Panc1 (cell line): ENCODE data around the gene GTF2I. TPM values are rescaled to one million over a fixed set of nuclear protein-coding genes. Genes with fewer than 3 reads are reported as not detected.
A peak's percentile ranks its signal among the peaks of the same experiment; 100 is the strongest.

Experiments
- ATAC-seq: fragments of 200-7000 bp; cut with Tn5 transposase; 2 replicates; pipeline ENCODE4 v1.9.1; 2020; ENCODE audit warnings: mild to moderate bottlenecking, moderate library complexity
- BruUV-seq: library from RNA; stranded (reverse); fragments of 400-500 nt; replicated peaks from 2 replicates; lab custom pipeline; 2021; lab: Mats Ljungman, UMichigan
- CTCF ChIA-PET: fragments of 300-600 bp; sonication (Branson Sonifier 250); formaldehyde crosslinking; loops from one replicate; lab custom pipeline; 2022; ENCODE audit warnings: antibody characterized with exemption; lab: Charles Lee
- POLR2A ChIA-PET: fragments of 300-600 bp; sonication (Branson Sonifier 250); formaldehyde crosslinking; loops from one replicate; lab custom pipeline; 2022; ENCODE audit warnings: antibody characterized with exemption; lab: Charles Lee
- DNase-seq: peaks from one replicate; pipeline ENCODE4 v3.0.0-alpha.2; 2010; ENCODE audit warnings: low read depth, low spot score
- H3K27ac ChIP-seq: 2 replicates; pipeline ENCODE4 v1.5.1; 2011; ENCODE audit warnings: mild to moderate bottlenecking, low read length, inconsistent platforms
- H3K27me3 ChIP-seq: fragments of 200-500 bp; sonication (Bioruptor generic); 2 replicates; pipeline ENCODE4 v1.6.0; 2014; ENCODE audit warnings: low read length, inconsistent platforms; ENCODE audit not compliant: control insufficient read depth, insufficient read depth
- H3K36me3 ChIP-seq: fragments of 200-500 bp; sonication (Bioruptor generic); 2 replicates; pipeline ENCODE4 v1.5.1; 2014; ENCODE audit warnings: inconsistent platforms, mild to moderate bottlenecking, low read length, moderate library complexity; ENCODE audit not compliant: control insufficient read depth, insufficient read depth
- H3K4me1 ChIP-seq: 2 replicates; pipeline ENCODE4 v1.5.1; 2011; ENCODE audit warnings: inconsistent platforms, mild to moderate bottlenecking, low read length, moderate library complexity; ENCODE audit not compliant: control insufficient read depth, insufficient read depth
- H3K4me3 ChIP-seq, 2 experiments: 2 replicates each; pipeline ENCODE4 v1.5.1; 2011 to 2012; ENCODE audit warnings: low read depth in 2 of 2, low read length in 2 of 2, mild to moderate bottlenecking in 2 of 2, inconsistent platforms in 1 of 2, moderate library complexity in 1 of 2
- H3K9me3 ChIP-seq: fragments of 200-500 bp; sonication (Bioruptor generic); 2 replicates; pipeline ENCODE4 v1.5.1; 2014; ENCODE audit warnings: low read depth, mild to moderate bottlenecking, inconsistent platforms, low read length, moderate library complexity; ENCODE audit not compliant: control insufficient read depth, insufficient read depth
- POLR2AphosphoS5 ChIP-seq: IDR thresholded peaks from 2 replicates; pipeline ENCODE4 v1.6.1; 2012; ENCODE audit warnings: mild to moderate bottlenecking, low read depth, low read length, moderate library complexity
- SIN3A ChIP-seq: IDR thresholded peaks from 2 replicates; pipeline ENCODE4 v1.6.1; 2012; ENCODE audit warnings: low read depth, mild to moderate bottlenecking, low read length, moderate library complexity, borderline replicate concordance; ENCODE audit not compliant: insufficient read depth
- TCF7L2 ChIP-seq: IDR thresholded peaks from 2 replicates; pipeline ENCODE4 v1.6.1; 2011; ENCODE audit warnings: mild to moderate bottlenecking, low read depth, low read length, inconsistent platforms
- in situ Hi-C: cut with HindIII; loops from 2 replicates; pipeline ENCODE4 v1.10.0; 2016; ENCODE audit warnings: low sequenced_read_pairs, low pct_unique_long_range_greater_than_20kb
- intact Hi-C: fragments of 100-400 bp; cut with micrococcal nuclease; formaldehyde crosslinking; loops from one replicate; pipeline ENCODE4 v1.10.0; 2022; ENCODE audit not compliant: unreplicated experiment
- total RNA-seq: library from RNA; stranded (reverse); gene quantifications from one replicate; pipeline ENCODE4 v1.2.1, GENCODE V29; 2021; ENCODE audit not compliant: unreplicated experiment
- TF ChIP-seq, protein P1 (sequence below): fragments of 450-650 bp; IDR thresholded peaks from 2 replicates; pipeline ENCODE4 v1.5.1; 2017; ENCODE audit warnings: mild to moderate bottlenecking
- TF ChIP-seq, protein P2 (sequence below), 2 experiments: IDR thresholded peaks; 2 replicates each; pipeline ENCODE4 v1.6.1; 2011 to 2012; ENCODE audit warnings: low read depth in 2 of 2, control low read depth in 1 of 2, low read length in 1 of 2, mild to moderate bottlenecking in 1 of 2, moderate library complexity in 1 of 2; ENCODE audit not compliant: insufficient read depth in 1 of 2

The GTF2I gene
- total RNA-seq, 1 experiment from 2014 or later, result 305 TPM

DNA sequence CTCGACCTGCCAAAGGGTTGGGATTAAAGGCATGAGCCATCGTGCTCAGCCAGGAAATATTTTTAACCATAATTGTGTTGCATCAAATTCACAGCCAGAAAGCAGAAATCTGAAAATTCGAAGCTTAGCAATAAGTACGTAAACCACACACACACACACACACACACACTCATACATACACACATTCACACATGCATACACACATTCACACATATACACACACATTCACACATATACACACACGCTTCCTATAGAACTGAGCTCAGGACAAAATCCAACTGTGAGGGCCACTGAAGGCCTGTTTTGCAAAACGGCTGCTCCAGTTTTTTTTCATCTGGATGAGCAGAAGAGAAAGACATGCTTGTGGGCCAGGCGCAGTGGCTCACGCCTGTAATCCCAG lies 25.0 kb upstream of the GTF2I start:
- in situ Hi-C loops, result no loop called here
- H3K4me3 ChIP-seq, result no peak overlapping the region
- intact Hi-C loops, result no loop called here
- H3K27ac ChIP-seq, result peak overlapping the region; percentile 82
- no peak for TF ChIP-seq TCF7L2
- TF ChIP-seq, protein P1, sequence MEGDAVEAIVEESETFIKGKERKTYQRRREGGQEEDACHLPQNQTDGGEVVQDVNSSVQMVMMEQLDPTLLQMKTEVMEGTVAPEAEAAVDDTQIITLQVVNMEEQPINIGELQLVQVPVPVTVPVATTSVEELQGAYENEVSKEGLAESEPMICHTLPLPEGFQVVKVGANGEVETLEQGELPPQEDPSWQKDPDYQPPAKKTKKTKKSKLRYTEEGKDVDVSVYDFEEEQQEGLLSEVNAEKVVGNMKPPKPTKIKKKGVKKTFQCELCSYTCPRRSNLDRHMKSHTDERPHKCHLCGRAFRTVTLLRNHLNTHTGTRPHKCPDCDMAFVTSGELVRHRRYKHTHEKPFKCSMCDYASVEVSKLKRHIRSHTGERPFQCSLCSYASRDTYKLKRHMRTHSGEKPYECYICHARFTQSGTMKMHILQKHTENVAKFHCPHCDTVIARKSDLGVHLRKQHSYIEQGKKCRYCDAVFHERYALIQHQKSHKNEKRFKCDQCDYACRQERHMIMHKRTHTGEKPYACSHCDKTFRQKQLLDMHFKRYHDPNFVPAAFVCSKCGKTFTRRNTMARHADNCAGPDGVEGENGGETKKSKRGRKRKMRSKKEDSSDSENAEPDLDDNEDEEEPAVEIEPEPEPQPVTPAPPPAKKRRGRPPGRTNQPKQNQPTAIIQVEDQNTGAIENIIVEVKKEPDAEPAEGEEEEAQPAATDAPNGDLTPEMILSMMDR, result no peak
- no peak for TF ChIP-seq SIN3A
- TF ChIP-seq POLR2AphosphoS5, result no peak
- TF ChIP-seq, protein P2, sequence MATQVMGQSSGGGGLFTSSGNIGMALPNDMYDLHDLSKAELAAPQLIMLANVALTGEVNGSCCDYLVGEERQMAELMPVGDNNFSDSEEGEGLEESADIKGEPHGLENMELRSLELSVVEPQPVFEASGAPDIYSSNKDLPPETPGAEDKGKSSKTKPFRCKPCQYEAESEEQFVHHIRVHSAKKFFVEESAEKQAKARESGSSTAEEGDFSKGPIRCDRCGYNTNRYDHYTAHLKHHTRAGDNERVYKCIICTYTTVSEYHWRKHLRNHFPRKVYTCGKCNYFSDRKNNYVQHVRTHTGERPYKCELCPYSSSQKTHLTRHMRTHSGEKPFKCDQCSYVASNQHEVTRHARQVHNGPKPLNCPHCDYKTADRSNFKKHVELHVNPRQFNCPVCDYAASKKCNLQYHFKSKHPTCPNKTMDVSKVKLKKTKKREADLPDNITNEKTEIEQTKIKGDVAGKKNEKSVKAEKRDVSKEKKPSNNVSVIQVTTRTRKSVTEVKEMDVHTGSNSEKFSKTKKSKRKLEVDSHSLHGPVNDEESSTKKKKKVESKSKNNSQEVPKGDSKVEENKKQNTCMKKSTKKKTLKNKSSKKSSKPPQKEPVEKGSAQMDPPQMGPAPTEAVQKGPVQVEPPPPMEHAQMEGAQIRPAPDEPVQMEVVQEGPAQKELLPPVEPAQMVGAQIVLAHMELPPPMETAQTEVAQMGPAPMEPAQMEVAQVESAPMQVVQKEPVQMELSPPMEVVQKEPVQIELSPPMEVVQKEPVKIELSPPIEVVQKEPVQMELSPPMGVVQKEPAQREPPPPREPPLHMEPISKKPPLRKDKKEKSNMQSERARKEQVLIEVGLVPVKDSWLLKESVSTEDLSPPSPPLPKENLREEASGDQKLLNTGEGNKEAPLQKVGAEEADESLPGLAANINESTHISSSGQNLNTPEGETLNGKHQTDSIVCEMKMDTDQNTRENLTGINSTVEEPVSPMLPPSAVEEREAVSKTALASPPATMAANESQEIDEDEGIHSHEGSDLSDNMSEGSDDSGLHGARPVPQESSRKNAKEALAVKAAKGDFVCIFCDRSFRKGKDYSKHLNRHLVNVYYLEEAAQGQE (IDR thresholded peaks at IDR 0.05; ENCODE audit: insufficient read depth in 1 of 2, low read depth in 2 of 2, low read length in 1 of 2), result no peak
- ChIA-PET POLR2A (no interaction called here), CTCF (interaction anchor here (0.5 kb wide), 1 partner anchor 10 kb away, joined by 3 read pairs; no protein-coding TSS in a partner anchor)
- DNase-seq (no peak), ATAC-seq (no peak)
- H3K4me1 ChIP-seq, result peaks cover 37% of the 10 kb centered on the region
- BruUV-seq, result no TSS peak
- H3K9me3 ChIP-seq, result no peaks in the 10 kb centered on the region
- H3K27me3 ChIP-seq, result no peaks in the 10 kb centered on the region
- no peaks in the 10 kb centered on the region for H3K36me3 ChIP-seq

DNA sequence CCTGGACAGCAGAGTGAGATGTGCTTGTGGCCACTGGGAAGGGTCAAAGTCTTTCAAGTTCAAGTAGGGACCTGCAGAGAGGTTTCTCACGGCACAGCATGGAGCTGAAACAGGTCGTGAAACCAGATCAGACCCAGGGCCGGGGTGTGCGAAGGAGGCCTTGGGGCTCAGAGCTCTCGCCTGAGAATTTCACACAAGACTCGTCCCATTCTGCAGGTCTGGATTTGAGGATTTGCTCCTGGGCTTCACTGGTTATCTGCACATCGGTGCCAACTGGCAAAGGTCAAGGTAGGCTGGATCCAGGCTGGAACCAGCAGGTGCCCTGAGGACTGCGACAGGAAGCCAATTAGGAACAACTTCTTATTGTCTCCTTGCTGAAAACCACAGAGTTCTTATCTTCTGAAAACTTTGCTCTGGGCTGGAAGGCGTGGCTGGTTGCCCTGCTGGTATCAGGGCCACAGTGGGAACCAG lies 24.0 kb upstream of the GTF2I start:
- CTCF ChIA-PET, result no interaction called here
- H3K36me3 ChIP-seq, result no peaks in the 10 kb centered on the region
- POLR2A ChIA-PET, result no interaction called here
- peaks cover 27% of the 10 kb centered on the region for H3K4me1 ChIP-seq
- intact Hi-C loops, result no loop called here
- H3K4me3 ChIP-seq, result no peak overlapping the region
- no peak for ATAC-seq
- in situ Hi-C loops, result no loop called here
- no peak for DNase-seq
- no peaks in the 10 kb centered on the region for H3K9me3 ChIP-seq
- BruUV-seq, result no TSS peak
- TF ChIP-seq, protein P2 (IDR thresholded peaks at IDR 0.05; ENCODE audit: insufficient read depth in 1 of 2, low read depth in 2 of 2, low read length in 1 of 2), result no peak
- TF ChIP-seq POLR2AphosphoS5, result peak; percentile 26; the same call in 1 of the 2 replicates
- H3K27me3 ChIP-seq, result no peaks in the 10 kb centered on the region
- peak overlapping the region; percentile 82 for H3K27ac ChIP-seq
